ENCODE results near the gene CABP2. TPM values are rescaled to one million over a fixed set of nuclear protein-coding genes. Genes with fewer than 3 reads are reported as not detected.
"Not testable (repeated sequence)": the region's sequence is repeated elsewhere in the genome, so short reads cannot be mapped to it uniquely, and the experiment has no call there.

Gene CABP2
- total and polyA plus RNA-seq, 5 donors = not detected

DNA sequence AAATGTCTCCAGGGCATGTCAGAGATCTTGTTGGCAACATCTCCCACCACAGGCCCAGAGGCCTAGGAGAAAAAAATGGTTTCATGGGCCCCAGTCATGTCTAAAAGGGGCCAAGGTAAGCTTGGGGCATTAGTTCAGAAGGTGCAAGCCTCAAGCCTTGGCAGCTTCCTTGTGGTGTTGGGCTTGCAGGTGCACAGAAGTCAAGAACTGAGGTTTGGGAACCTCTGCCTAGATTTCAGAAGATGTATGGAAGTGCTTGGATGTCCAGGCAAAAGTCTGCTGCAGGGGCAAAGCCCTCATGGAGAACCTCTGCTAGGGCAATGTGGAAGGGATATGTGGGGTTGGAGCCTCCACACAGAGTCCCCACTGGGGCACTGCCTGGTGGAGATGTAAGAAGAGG is 28.5 kb upstream of the CABP2 start:
- H3K9me3 ChIP-seq (ENCODE audit: control insufficient read depth, low read length); H3K27me3 ChIP-seq (ENCODE audit: control insufficient read depth, insufficient read depth); H3K27ac ChIP-seq (ENCODE audit: low read length); ATAC-seq; H3K4me3 ChIP-seq (ENCODE audit: low read length); DNase-seq; H3K4me1 ChIP-seq (ENCODE audit: control insufficient read depth, insufficient read depth, low read length); intact Hi-C loops (cut with DNase I): not testable (repeated sequence)

DNA sequence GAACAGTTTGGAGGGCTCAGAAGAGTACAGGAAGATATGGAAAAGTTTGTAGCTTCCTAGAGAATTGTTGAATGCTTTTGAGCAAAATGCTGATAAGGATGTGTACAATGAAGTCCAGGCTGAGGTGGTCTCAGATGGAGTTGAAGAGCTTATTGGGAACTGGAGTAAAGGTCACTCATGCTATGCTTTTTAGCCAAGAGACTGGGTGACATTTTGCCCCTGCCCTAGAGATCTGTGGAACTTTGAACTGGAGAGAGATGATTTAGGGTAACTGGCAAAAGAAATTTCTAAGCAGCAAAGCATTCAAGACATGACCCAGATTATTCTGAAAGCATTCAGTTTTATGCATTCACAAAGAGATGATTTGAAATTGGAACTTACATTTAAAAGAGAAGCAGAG is 27.9 kb upstream of the CABP2 start:
- H3K9me3 ChIP-seq (ENCODE audit: control insufficient read depth, low read length) = no peaks in the 10 kb centered on the region
- DNase-seq = no peak
- H3K4me3 ChIP-seq (ENCODE audit: low read length) = no peak overlapping the region
- no peaks in the 10 kb centered on the region for H3K27me3 ChIP-seq (ENCODE audit: control insufficient read depth, insufficient read depth)
- intact Hi-C loops (cut with DNase I) = no loop called here
- no peak for ATAC-seq
- no peaks in the 10 kb centered on the region for H3K4me1 ChIP-seq (ENCODE audit: control insufficient read depth, insufficient read depth, low read length)
- no peak overlapping the region for H3K27ac ChIP-seq (ENCODE audit: low read length)

DNA sequence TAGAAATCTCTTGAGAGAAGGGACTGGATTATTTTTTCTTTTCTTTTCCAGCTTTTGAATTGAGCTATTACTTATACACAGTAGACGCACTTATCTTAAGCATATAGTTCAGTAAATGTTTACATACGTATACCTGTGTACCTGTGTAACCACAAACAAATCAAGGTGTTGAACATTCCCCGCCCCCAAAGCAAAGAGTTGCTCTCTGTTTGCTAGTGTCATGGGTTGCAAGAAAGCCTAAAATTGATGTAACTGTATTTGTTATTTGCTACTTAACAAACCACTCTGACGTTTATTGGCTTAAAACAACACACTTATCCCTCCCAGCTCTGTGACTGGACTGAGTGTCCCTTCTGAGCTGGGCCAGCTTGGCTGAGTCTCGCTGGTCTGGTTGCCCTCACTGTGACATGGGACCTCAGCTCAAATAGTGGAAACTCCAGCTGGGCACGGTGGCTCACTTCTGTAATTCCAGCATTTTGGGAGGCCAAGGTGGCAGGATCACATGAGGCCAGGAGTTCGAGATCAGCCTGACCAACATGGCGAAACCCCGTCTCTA is 25.4 kb upstream of the CABP2 start:
- DNase-seq (no peak), ATAC-seq (no peak)
- Histone ChIP-seq H3K27ac (ENCODE audit: low read length) (no peak overlapping the region), H3K4me1 (ENCODE audit: control insufficient read depth, insufficient read depth, low read length) (peaks cover 7% of the 10 kb centered on the region), H3K9me3 (ENCODE audit: control insufficient read depth, low read length) (no peaks in the 10 kb centered on the region), H3K4me3 (ENCODE audit: low read length) (no peak overlapping the region), H3K27me3 (ENCODE audit: control insufficient read depth, insufficient read depth) (no peaks in the 10 kb centered on the region)
- WGBS = 87% methylated on average over 9 of the region's 9 CpGs
- intact Hi-C loops (cut with DNase I) = no loop called here

DNA sequence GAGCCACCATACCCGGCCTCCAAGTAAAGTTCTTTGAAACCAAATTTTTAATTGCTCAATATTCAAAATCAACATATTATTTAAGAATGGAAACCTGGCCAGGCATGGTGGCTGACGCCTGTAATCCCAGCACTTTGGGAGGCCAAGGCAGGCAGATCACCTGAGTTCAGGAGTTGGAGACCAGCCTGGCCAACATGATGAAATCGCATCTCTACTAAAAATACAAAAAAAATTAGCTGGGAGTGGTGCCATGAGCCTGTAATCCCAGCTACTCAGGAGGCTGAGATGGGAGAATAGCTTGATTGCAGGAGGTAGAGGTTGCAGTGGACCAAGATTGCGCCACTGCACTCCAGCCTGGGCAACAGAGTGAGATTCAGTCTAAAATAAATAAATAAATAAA is 24.9 kb upstream of the CABP2 start:
- intact Hi-C loops (cut with DNase I); H3K27ac ChIP-seq (ENCODE audit: low read length); ATAC-seq; H3K9me3 ChIP-seq (ENCODE audit: control insufficient read depth, low read length); DNase-seq; H3K4me1 ChIP-seq (ENCODE audit: control insufficient read depth, insufficient read depth, low read length); H3K4me3 ChIP-seq (ENCODE audit: low read length); H3K27me3 ChIP-seq (ENCODE audit: control insufficient read depth, insufficient read depth): not testable (repeated sequence)
- 85% methylated on average over 4 of the region's 4 CpGs for WGBS

DNA sequence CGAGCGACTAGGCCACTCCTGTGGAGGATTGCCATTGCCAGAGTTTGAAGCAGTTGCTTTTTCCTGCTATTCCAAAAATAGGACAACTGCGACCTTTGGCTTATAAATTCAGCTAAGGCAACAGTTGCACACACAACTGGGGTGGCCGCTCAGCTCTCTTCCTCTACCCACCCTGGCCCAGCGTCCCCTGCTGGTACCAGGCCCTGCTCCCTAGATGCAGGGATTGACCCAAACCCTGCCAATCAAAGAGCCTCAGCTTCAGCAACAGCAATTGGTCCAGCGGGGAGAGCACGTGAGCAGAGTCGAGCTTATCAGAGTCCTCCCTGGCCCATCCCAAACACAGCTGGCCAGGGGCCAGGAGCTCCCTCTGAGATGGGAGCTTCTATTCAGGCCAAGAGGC is 22.0 kb upstream of the CABP2 start:
- H3K4me1 ChIP-seq (ENCODE audit: control insufficient read depth, insufficient read depth, low read length) = peaks cover 7% of the 10 kb centered on the region
- intact Hi-C loops (cut with DNase I) = no loop called here
- 29% methylated on average over 8 of the region's 8 CpGs for WGBS
- H3K9me3 ChIP-seq (ENCODE audit: control insufficient read depth, low read length) = no peaks in the 10 kb centered on the region
- no peak overlapping the region for H3K27ac ChIP-seq (ENCODE audit: low read length)
- DNase-seq (peak; percentile 63 to 84 (median 81)), ATAC-seq (peak; percentile 69 to 81)
- no peak overlapping the region for H3K4me3 ChIP-seq (ENCODE audit: low read length)
- no peaks in the 10 kb centered on the region for H3K27me3 ChIP-seq (ENCODE audit: control insufficient read depth, insufficient read depth)

DNA sequence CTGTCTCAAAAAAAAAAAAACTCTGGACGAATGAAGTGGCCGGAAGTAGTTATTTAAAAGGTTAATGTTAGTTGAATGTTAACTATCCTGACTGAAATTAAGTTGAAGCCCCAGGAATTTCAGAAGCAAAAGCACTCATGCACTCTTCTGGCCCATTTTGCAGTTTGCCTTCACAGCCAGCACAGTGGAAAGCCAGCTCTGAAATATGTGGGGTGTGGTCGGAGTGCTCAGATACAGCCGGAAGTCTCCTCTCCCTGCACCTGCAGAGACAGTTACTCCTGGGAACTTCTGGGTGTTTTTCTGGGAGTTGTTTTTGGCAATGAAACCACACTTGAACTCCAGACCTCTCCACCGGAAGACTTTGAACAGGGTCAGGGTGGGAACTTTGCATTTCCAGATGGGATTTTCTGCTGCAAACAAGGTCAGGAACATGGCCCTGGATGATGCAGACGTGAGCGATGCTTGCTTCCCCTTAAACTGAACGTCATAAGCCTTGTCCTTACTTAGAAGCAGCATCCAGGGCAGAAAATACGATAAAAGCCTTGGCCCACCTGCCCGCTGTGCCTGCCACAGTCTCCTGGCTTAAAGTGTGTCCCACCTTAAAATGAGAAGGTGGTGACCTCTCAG is 21.5 kb upstream of the CABP2 start:
- 58% methylated on average over 10 of the region's 10 CpGs for WGBS
- Histone ChIP-seq H3K27ac (ENCODE audit: low read length) (peak overlapping the region; percentile 10), H3K4me1 (ENCODE audit: control insufficient read depth, insufficient read depth, low read length) (peaks cover 7% of the 10 kb centered on the region), H3K27me3 (ENCODE audit: control insufficient read depth, insufficient read depth) (no peaks in the 10 kb centered on the region), H3K9me3 (ENCODE audit: control insufficient read depth, low read length) (no peaks in the 10 kb centered on the region), H3K4me3 (ENCODE audit: low read length) (no peak overlapping the region)
- ATAC-seq = no peak
- no peak for DNase-seq
- intact Hi-C loops (cut with DNase I) = no loop called here

DNA sequence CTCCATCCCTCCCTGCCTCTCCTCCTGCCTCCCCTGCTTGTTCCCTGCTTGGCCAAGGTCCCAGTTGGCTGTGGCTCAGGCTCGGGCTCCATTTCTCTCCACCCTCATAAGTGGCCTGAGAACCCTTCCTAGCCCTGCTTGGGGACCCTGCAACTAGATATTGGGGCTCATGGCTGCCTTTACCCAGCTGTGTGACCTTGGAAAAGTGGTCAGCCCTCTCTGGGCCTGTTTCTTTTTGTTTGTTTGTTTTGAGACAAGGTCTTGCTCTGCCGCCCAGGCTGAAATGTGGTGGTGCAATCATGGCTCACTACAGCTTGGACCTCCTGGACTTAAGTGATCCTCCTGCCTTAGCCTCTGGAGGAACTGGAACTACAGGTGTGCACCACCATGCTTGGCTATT is 20.3 kb upstream of the CABP2 start:
- intact Hi-C loops (cut with DNase I) = no loop called here
- Histone ChIP-seq H3K27ac (ENCODE audit: low read length) (no peak overlapping the region), H3K4me1 (ENCODE audit: control insufficient read depth, insufficient read depth, low read length) (peaks cover 7% of the 10 kb centered on the region), H3K9me3 (ENCODE audit: control insufficient read depth, low read length) (no peaks in the 10 kb centered on the region), H3K4me3 (ENCODE audit: low read length) (no peak overlapping the region), H3K27me3 (ENCODE audit: control insufficient read depth, insufficient read depth) (no peaks in the 10 kb centered on the region)
- no peak for ATAC-seq
- WGBS = 60% methylated on average over 2 of the region's 2 CpGs
- no peak for DNase-seq

DNA sequence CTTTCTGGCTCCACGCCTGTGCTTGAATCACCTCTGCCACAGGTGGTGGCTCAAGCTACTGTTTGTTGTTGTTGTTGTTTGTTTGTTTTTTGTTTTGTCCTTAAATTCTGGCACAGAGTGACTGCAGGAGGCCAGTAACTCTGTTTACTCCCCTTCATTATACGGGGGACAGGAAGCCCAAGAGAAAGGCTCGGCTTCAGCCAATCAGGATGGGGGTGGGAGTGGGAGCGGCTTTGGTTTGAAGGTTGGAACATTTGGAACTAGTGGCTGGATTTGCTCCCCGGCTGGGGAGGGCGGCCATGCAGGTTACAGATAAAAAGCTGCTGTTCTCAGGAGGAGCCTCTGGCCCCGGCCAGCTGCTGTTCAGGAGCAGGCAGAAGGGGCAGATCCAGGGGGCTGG is 19.7 kb upstream of the CABP2 start:
- intact Hi-C loops (cut with DNase I) = no loop called here
- 53% methylated on average over 7 of the region's 7 CpGs for WGBS
- peaks cover 7% of the 10 kb centered on the region for H3K4me1 ChIP-seq (ENCODE audit: control insufficient read depth, insufficient read depth, low read length)

DNA sequence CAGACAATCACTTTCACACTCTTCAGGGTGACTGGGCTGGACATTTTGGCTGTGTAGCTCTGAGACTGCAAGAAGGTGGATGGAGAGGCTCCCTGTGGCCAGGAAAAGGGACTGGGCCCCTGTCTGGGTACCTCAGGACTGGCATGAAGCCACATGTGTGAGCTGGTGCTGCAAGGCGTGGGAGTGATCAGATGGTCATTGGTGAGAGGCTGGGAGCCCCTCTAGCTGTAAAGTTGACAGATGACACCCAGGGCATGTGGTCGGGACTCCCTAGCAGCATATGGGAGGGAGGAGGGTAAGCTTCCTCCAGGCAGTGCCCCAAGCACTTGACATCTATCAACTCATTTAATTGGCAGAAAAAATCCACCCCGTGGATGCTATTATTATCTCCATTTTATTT is 18.9 kb upstream of the CABP2 start:
- Histone ChIP-seq H3K27ac (ENCODE audit: low read length) (no peak overlapping the region), H3K4me3 (ENCODE audit: low read length) (no peak overlapping the region), H3K4me1 (ENCODE audit: control insufficient read depth, insufficient read depth, low read length) (peaks cover 7% of the 10 kb centered on the region), H3K27me3 (ENCODE audit: control insufficient read depth, insufficient read depth) (no peaks in the 10 kb centered on the region), H3K9me3 (ENCODE audit: control insufficient read depth, low read length) (no peaks in the 10 kb centered on the region)
- DNase-seq = no peak
- ATAC-seq = no peak
- 54% methylated on average over 3 of the region's 3 CpGs for WGBS
- intact Hi-C loops (cut with DNase I) = no loop called here

More for the DNA sequence above, 19.7 kb upstream of the CABP2 start:
- Histone ChIP-seq H3K9me3 (ENCODE audit: control insufficient read depth, low read length) (no peaks in the 10 kb centered on the region), H3K27ac (ENCODE audit: low read length) (no peak overlapping the region), H3K27me3 (ENCODE audit: control insufficient read depth, insufficient read depth) (no peaks in the 10 kb centered on the region), H3K4me3 (ENCODE audit: low read length) (no peak overlapping the region)
- ATAC-seq (no peak), DNase-seq (no peak)

DNA sequence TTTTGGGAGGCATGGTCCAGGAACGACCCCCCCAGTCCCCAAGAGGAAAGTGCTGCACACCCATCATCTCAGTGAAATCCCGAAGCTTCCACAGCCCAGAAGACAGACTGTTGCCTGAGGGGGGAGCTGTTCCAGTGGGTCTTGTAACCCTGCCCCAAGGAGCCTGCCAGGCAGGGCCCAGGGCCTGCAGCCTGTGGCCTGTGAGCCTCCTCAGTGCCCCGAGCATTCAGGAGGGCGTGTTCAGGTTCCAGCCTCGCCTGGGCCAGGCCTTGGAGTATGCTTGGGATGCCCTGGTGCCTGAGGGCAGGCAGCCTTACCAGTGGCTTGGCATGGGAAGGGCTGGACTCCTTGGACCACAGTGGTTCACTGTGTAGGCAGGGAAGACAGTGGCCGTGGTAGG is 18.0 kb upstream of the CABP2 start:
- Histone ChIP-seq H3K9me3 (ENCODE audit: control insufficient read depth, low read length) (no peaks in the 10 kb centered on the region), H3K27ac (ENCODE audit: low read length) (no peak overlapping the region), H3K27me3 (ENCODE audit: control insufficient read depth, insufficient read depth) (no peaks in the 10 kb centered on the region), H3K4me1 (ENCODE audit: control insufficient read depth, insufficient read depth, low read length) (peaks cover 7% of the 10 kb centered on the region), H3K4me3 (ENCODE audit: low read length) (no peak overlapping the region)
- ATAC-seq = no peak
- intact Hi-C loops (cut with DNase I) = no loop called here
- DNase-seq = no peak
- WGBS = 90% methylated on average over 6 of the region's 6 CpGs

DNA sequence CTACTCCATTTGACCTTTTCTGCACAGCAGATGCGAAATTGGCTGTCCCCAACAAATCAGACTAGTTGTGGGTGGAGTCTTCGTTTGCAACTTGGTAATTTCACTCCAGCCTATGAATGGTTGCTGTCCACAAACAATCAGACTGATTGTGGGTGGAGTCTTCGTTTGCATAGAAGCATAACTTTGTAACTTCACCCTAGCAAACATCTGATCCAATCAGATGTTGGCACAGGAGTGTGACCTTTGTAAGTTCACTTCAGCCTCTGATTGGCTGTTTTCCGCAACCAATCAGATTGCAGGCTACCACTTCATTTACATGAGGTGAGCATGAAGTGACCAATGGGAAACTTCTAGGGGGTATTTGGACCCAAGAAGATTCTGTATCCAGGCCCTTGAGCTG is 16.3 kb upstream of the CABP2 start:
- intact Hi-C loops (cut with DNase I) = no loop called here
- no peaks in the 10 kb centered on the region for H3K27me3 ChIP-seq (ENCODE audit: control insufficient read depth, insufficient read depth)
- no peaks in the 10 kb centered on the region for H3K4me1 ChIP-seq (ENCODE audit: control insufficient read depth, insufficient read depth, low read length)
- WGBS = 89% methylated on average over 4 of the region's 4 CpGs
- no peaks in the 10 kb centered on the region for H3K9me3 ChIP-seq (ENCODE audit: control insufficient read depth, low read length)
- no peak overlapping the region for H3K27ac ChIP-seq (ENCODE audit: low read length)
- H3K4me3 ChIP-seq (ENCODE audit: low read length) = no peak overlapping the region
- DNase-seq (no peak), ATAC-seq (no peak)

All from right cardiac atrium (tissue), 5 donors.